Fibroblast of mammary gland (primary cell): ENCODE results near the gene RIC1.
"Not testable (repeated sequence)": the region's sequence is repeated elsewhere in the genome, so short reads cannot be mapped to it uniquely, and the experiment has no call there.

Source experiments
- DNase-seq: peaks from one replicate; pipeline ENCODE4 v3.0.0-alpha.2; 2010; ENCODE audit warnings: low read depth
- H3K4me3 ChIP-seq: 2 replicates; pipeline ENCODE4 v1.5.1; 2011; ENCODE audit warnings: low read depth, mild to moderate bottlenecking, low read length, moderate library complexity; ENCODE audit not compliant: control insufficient read depth
- CTCF ChIP-seq: conservative IDR thresholded peaks from 2 replicates; pipeline ENCODE4 v1.5.1; 2011; ENCODE audit warnings: low read depth, low read length, inconsistent platforms; ENCODE audit not compliant: control insufficient read depth, insufficient read depth

RIC1 gene

GRCh38 chr9:5708414-5708813, 79.5 kb downstream of the RIC1 start:
- TF ChIP-seq CTCF: no peak
- no peak overlapping the region for H3K4me3 ChIP-seq
- peak; percentile 12 for DNase-seq

GRCh38 chr9:5712651-5713390, 83.9 kb downstream of the RIC1 start:
- no peak for TF ChIP-seq CTCF
- no peak for DNase-seq
- H3K4me3 ChIP-seq: no peak overlapping the region

- peak; percentile 57 for DNase-seq
- TF ChIP-seq CTCF: peak; percentile 45
- H3K4me3 ChIP-seq: no peak overlapping the region
Observed at GRCh38 chr9:5714501-5715401, 85.8 kb downstream of the RIC1 start.

GRCh38 chr9:5715548-5716127, 86.7 kb downstream of the RIC1 start:
- DNase-seq: no peak
- no peak overlapping the region for H3K4me3 ChIP-seq
- no peak for TF ChIP-seq CTCF

- DNase-seq, H3K4me3 ChIP-seq: not testable (repeated sequence)
Observed at GRCh38 chr9:5717434-5717833, 88.5 kb downstream of the RIC1 start.

- H3K4me3 ChIP-seq: no peak overlapping the region
- no peak for TF ChIP-seq CTCF
- DNase-seq: peak; percentile 43
Observed at GRCh38 chr9:5718296-5719032, 89.6 kb downstream of the RIC1 start.
